HG03565 (cell line): ENCODE data around the gene PPP1R1B.

Source experiments
- ATAC-seq: cut with Tn5 transposase; IDR thresholded peaks from one replicate; pipeline ENCODE4 v1.9.1; 2021; ENCODE audit warnings: mild to moderate bottlenecking, moderate library complexity; ENCODE audit not compliant: unreplicated experiment

PPP1R1B gene

DNA sequence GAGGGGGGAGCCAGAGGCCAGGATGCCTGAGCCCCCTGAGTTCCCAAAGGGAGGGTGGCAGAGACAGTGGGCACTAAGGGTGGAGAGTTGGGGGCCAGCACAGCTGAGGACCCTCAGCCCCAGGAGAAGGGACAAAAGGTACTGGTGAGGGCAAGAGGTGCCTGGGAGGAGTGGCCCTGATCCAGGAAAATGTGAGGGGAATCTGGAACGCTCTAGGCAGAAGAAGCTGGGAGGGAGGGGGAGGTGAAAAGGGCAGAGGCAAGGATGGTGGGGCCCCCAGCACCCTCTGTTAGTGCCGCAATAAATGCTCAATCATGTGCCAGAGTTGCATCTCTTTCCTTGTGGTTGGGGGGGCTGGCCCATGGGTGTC is 39.5 kb downstream of the PPP1R1B start:
- no peak for ATAC-seq

GRCh38 chr17:39666601-39667261 is 40.0 kb downstream of the PPP1R1B start:
- ATAC-seq, result no peak

DNA sequence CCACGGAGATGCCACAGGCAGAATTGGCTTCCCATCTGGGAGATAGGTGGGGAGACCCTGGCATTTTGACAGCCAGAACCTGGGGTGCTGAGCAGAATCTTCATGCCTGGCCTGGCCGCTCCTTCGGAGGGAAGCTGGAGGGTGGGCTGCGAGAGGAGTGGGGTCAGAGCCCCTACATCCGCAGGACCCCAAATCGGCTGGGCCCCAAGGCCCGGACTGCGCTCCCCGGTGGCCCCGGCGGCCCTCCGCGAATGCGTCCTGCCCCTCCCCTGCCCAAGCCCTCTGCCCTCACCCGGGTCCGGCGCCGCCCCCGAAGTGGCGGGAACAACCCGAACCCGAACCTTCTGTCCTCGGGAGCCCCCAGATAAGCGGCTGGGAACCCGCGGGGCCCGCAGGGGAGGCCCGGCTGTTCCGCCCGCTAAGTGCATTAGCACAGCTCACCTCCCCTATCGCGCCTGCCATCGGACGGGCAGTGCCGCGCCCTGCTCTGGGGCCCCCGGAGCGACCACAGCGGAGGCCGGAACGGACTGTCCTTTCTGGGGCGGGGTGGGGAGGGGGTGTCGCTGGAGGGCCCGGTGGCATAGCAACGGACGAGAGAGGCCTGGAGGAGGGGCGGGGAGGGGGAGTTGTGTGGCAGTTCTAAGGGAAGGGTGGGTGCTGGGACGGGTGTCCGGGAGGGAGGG is 40.7 kb downstream of the PPP1R1B start:
- ATAC-seq, result no peak

DNA sequence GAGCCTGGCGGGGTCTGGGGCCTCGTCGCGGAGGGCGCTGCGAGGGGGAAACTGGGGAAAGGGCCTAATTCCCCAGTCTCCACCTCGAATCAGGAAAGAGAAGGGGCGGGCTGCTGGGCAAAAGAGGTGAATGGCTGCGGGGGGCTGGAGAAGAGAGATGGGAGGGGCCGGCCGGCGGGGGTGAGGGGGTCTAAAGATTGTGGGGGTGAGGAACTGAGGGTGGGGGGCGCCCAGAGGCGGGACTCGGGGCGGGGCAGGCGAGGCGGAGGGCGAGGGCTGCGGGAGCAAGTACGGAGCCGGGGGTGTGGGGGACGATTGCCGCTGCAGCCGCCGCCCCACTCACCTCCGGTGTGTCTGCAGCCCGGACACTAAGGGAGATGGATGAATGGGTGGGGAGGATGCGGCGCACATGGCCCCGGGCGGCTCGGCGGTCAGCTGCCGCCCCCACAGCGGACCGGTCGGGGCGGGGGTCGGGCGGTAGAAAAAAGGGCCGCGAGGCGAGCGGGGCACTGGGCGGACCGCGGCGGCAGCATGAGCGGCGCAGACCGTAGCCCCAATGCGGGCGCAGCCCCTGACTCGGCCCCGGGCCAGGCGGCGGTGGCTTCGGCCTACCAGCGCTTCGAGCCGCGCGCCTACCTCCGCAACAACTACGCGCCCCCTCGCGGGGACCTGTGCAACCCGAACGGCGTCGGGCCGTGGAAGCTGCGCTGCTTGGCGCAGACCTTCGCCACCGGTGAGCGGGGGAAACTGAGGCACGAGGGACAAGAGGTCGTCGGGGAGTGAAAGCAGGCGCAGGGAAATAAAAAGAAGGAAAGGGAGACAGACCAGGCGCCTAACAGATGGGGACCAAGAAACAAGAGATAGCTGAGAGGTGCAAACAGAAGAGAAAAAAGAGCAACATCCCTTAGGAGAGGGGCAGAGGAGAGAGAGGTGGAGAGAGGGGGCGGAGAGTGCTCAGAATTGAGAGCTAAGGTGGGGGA is 41.5 kb downstream of the PPP1R1B start, which contains the start of gene PNMT:
Gene PNMT, plus strand, starts transcription at position 509 of the 980 bp plus-strand sequence. Its CDS starts 23 bp downstream, at position 532.
- no peak for ATAC-seq

DNA sequence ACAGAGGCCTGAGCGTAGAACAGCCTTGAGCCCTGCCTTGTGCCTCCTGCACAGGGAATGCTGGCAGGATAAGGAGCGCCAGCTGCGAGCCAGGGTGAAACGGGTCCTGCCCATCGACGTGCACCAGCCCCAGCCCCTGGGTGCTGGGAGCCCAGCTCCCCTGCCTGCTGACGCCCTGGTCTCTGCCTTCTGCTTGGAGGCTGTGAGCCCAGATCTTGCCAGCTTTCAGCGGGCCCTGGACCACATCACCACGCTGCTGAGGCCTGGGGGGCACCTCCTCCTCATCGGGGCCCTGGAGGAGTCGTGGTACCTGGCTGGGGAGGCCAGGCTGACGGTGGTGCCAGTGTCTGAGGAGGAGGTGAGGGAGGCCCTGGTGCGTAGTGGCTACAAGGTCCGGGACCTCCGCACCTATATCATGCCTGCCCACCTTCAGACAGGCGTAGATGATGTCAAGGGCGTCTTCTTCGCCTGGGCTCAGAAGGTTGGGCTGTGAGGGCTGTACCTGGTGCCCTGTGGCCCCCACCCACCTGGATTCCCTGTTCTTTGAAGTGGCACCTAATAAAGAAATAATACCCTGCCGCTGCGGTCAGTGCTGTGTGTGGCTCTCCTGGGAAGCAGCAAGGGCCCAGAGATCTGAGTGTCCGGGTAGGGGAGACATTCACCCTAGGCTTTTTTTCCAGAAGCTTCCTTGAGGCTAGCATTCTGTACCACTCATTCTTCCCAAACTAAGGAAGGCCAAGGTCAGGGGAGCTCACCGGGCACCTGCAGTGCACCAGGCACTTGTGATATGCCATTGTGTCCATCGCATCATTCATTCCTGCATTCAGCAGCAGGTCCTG is 43.4 kb downstream of the PPP1R1B start:
- ATAC-seq, result no peak

GRCh38 chr17:39670746-39671145 is 44.0 kb downstream of the PPP1R1B start:
- no peak for ATAC-seq

GRCh38 chr17:39671651-39672521 is 45.1 kb downstream of the PPP1R1B start:
- no peak for ATAC-seq

DNA sequence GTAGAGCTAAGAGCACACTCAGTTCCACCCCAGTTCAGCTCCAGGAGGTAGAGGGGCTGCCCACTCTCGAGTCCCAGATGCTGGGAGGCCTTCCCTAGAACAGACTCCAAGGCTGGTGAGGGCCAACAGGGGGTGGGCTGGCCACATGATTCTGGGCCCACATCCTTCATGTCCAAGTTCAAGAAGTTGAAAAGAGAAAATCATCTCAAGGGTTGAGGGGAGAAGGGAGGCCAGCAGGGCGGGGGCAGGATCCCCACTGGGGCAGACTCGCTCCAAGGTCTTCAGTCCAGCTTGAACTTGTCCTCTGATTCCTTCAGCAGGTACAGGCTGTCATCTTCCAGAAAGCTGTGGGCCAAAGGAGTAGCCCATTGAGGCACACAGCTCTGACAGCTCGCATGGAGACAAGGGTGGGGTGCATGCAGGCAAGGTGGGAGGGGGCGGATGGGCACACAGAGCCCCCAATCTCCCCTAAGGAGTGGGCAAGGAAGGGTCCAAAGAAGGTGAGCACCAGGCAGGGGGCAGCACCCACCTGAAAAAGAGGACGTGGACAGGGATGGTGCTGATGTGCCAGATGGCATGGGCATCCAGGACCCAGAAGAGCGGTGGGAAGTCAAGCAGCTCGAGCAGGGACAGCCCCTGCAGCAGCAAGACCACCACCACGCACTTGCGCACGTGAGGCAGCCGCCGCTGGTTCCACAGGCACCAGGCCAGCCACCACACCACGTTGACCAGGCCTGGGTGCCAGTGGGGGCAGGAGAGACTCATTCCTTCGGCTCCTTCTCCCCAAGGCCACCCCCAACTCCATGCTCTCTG is 46.0 kb downstream of the PPP1R1B start:
- no peak for ATAC-seq

GRCh38 chr17:39673335-39674081 is 46.8 kb downstream of the PPP1R1B start:
- no peak for ATAC-seq

- ATAC-seq, result no peak
These were observed 47.4 kb downstream of the PPP1R1B start for GRCh38 chr17:39674179-39674578.

DNA sequence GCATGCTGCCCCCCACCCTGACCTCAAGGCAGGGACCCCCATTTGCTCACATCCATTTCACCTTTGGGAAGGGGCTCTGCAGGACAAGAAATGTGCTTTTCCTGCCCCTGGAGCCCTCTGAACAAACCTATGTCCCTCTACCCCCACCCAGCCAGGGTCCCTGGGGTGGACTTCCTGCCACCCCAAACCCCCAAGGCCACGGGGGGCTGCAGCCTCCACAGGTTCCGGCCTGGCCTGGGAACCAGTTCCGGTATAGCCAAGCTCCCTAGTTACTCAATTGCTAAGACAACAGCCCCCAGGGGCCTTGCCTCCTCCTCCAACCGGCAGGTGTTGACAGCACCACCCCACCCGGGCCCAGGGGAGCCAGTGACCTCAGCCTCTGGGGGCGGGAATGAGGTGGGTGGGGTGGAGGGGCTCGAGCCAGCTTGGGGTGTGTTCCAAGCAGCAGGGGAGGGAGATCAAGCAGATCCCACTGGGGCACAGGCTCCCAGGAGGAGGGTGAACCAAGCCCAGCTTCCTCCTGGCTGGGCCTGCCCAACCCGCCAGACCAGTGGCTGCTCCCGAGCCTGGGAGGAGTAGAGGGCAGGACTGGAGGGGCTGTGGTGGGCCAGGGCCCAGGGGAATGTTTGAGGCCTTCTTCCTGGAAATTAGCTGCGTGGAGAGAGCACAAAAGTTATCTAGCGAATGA is 48.1 kb downstream of the PPP1R1B start:
- no peak for ATAC-seq

DNA sequence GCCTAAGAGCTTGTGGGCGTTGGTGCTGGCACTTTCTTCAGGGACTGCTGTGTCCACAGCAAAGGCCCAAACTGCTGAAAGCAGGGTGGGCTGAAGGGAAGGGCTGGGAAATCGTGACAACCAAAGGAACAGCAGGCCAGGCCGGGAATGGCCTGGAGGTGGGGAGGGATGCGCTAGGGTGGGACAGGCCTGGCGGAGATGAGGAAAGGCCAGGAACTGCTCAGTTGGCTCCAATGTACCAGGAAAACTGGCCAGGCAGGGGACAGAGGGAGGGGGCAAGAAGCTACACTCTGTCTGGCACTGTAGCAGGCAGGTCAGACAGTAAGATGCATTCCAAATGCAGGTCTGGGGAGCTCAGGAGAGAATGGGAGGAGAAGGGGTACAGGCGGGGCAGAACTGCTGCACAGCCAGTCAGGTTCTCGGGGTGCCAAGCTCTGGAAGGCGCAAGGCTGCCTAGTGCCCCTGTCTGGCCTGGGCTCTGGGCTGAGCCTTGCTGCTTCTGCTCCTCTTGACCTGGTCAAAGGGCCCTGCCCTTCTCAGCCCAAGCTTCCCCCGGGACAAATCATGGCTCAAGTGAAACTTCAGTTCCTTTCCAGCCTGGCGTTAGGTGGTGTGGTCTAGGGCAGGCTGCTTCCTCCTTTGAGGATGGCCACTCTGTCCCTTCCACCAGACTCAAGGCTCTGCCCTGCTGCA is 48.8 kb downstream of the PPP1R1B start:
- ATAC-seq, result no peak

GRCh38 chr17:39676198-39676819 is 49.6 kb downstream of the PPP1R1B start:
- ATAC-seq, result no peak

GRCh38 chr17:39677072-39677471 is 50.3 kb downstream of the PPP1R1B start:
- ATAC-seq, result no peak

DNA sequence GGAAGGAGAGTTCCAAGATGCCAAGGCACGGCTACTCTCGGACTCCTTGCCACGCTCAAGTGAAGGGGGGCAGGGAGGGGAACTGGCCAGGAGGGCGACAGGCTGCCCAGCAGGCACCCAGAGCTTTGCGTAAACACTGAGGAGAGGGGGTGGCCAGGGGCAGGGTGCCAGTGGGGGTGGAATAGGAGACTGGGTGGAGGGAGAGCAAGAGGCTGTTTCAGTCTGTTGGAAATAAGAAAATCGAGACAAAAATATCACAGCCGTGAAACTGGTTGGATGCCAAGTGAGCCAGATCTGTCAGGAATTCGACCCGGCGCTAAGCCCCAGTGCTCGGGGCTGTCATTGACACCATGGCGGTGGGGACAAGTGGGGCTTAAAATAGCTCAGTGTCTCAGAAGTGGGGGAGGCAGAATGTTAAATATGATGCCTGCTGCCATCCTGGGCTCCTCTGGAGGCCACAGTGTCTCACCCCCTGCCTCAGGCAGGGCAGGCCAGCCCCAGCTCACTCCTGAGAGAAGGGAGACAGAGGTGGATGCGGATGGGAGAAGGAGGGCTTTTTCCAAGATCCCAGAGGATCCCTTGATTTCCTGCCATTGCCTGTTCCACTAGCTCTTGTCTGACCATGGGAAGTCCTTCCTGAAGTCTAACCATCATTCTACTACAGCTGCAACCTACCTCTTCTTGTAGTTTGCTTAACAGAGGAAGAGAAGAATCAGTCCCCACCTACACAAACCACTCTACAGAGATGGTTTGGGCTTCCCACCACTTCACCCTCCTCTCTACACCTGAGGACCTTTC is 51.0 kb downstream of the PPP1R1B start:
- no peak for ATAC-seq
